Spleen (tissue), 7 donors: ENCODE measurements around the gene DNAJB13.

Experiments used
- CTCF ChIP-seq, 11 experiments: fragments of 200-600 bp in 7 of 11; fragments of 450-650 bp in 4 of 11; sonication (generic) in 4 of 11; IDR thresholded peaks in 8 of 11; conservative IDR thresholded peaks in 3 of 11; 1 replicate in 7 of 11; 2 replicates in 4 of 11; pipeline versions ENCODE4 v1.4.0 to v1.8.0; 2016 to 2021; ENCODE audit warnings: antibody characterized with exemption in 11 of 11, inconsistent platforms in 4 of 11, mild to moderate bottlenecking in 1 of 11
- POLR2A ChIP-seq, 3 donors: fragments of 450-650 bp; IDR thresholded peaks; one replicate each; pipeline ENCODE4 v1.5.1; 2017; ENCODE audit warnings: antibody characterized with exemption in 3 of 3, mild to moderate bottlenecking in 1 of 3
- POLR2AphosphoS5 ChIP-seq, 3 donors: sonication (generic); formaldehyde crosslinking; IDR thresholded peaks; one replicate each; pipeline ENCODE4 v1.5.1; 2017; ENCODE audit warnings: antibody characterized with exemption in 3 of 3
- donor health status: DM: no; HTN: no; CAD: no; lungs with moderate emphysema.
- donor health status: DM: no; HTN: no; CAD: no.
- donor health status: DM: no; HTN: no; CAD: no.

DNA sequence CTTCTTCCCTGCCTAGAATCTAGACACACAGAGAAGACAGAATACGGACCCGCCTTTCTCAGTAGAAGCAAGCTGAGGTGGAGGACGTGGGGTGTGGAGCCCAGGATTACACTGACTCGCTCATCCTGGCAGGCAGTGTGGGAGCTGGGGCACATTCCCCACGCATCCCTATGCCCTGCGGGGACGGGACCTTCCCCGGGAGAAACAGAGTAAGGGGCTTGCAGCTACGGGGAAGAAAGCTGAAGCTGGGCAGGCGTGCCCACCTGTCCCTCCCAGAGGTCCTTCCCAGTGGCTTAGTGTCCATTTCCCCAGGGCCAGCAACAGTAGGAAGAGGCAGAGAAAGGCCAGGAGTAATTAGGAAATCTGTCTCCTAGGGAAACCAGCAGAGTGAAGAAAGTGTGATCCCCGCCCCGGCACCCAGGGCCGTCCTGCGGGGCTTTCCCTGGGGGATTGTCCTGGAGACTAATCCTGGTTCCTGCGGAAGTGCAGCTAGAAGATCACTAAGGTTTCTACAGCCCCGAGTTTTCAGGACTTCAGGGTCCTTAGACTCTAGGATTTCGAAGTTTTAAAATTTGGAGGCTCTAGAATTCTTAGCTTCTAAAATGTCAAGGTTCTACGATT lies 7.8 kb downstream of the DNAJB13 start:
- no peak for TF ChIP-seq POLR2A (IDR thresholded peaks at IDR 0.05)
- TF ChIP-seq CTCF (IDR thresholded peaks at IDR 0.05 in 8 of 11, conservative IDR thresholded peaks at IDR 0.05 in 3 of 11): no peak
- no peak for TF ChIP-seq POLR2AphosphoS5 (IDR thresholded peaks at IDR 0.05)
